COLO668 (cell line): Measurements from ENCODE around the gene PCDHGC4.

ENCODE experiments used
- DNase-seq: peaks from one replicate; lab custom pipeline; 2025; ENCODE audit not compliant: unreplicated experiment; lab: John Stamatoyannopoulos, UW

The PCDHGC4 gene

DNA sequence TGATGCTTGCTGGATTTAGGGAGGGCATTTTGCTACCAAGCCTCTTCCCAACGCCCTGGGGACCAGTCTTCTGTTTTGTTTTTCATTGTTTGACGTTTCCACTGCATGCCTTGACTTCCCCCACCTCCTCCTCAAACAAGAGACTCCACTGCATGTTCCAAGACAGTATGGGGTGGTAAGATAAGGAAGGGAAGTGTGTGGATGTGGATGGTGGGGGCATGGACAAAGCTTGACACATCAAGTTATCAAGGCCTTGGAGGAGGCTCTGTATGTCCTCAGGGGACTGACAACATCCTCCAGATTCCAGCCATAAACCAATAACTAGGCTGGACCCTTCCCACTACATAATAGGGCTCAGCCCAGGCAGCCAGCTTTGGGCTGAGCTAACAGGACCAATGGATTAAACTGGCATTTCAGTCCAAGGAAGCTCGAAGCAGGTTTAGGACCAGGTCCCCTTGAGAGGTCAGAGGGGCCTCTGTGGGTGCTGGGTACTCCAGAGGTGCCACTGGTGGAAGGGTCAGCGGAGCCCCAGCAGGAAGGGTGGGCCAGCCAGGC lies 27.0 kb downstream of the PCDHGC4 start:
- DNase-seq, result no peak

DNA sequence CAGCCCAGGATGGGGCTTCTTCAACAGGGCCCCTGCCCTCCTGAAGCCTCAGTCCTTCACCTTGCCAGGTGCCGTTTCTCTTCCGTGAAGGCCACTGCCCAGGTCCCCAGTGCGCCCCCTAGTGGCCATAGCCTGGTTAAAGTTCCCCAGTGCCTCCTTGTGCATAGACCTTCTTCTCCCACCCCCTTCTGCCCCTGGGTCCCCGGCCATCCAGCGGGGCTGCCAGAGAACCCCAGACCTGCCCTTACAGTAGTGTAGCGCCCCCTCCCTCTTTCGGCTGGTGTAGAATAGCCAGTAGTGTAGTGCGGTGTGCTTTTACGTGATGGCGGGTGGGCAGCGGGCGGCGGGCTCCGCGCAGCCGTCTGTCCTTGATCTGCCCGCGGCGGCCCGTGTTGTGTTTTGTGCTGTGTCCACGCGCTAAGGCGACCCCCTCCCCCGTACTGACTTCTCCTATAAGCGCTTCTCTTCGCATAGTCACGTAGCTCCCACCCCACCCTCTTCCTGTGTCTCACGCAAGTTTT lies 27.6 kb downstream of the PCDHGC4 start:
- peak; percentile 69 for DNase-seq

GRCh38 chr5:141512911-141513626 lies 28.2 kb downstream of the PCDHGC4 start:
- DNase-seq, result no peak

GRCh38 chr5:141513627-141514329 lies 28.9 kb downstream of the PCDHGC4 start:
- DNase-seq, result no peak

DNA sequence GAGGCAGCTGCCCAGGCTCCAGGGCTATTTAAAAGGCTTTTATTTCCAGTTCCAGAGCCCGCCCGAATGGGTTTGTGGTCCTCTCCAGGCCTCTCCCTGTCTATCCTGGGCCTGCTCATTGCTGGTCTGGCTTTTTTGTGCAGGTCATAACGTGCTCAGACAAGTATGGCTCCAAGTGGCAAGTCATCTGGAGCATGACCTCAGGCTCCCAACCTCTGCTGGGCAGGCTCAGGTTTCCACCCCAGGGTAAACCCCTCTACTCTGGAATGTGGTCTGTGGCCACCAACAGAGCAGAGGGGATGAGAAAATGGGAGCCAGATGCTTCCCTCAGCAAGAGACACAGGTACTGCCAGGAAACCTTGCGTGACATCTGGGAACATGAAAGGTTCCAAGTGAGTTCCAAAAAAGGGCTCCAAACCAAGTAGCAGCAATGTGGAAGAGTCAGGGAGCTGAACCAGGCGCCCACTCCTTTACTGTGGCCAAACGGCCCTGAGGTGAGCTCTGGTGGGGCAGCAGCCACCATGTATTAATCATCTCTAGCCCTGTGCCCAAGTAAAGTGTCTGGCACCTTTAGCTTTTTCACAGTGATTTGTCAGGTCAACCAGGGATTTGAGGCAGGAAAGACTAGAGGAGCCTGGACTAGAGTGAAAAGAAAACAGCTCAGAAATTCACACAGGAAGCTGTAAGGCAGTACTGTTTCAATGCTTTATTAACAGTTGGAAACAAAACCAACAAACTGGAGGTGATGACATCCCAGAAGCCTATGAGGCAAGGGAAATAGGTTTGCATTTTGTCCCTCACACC lies 29.7 kb downstream of the PCDHGC4 start:
- peak; percentile 5 for DNase-seq

GRCh38 chr5:141515141-141515540 lies 30.3 kb downstream of the PCDHGC4 start:
- DNase-seq, result no peak

GRCh38 chr5:141515946-141516671 lies 31.3 kb downstream of the PCDHGC4 start:
- DNase-seq, result no peak

DNA sequence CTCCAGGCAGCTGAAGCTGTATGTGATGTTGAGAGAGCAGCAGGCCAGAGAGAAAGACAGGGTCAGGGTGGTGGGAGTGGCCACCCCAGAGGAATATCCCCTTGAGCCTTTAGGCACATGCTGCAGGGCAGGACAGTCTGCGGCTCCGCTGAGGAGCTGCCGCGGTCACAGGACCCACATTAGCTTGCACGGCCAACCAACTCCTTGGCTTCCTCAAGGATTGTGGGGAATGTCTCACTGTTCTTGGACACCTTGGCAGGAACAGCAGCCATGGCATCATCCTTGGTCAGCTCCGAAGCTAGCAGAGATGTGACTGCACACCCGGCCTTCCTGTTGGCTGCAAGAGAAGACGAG lies 31.8 kb downstream of the PCDHGC4 start:
- no peak for DNase-seq

GRCh38 chr5:141517312-141517711 lies 32.5 kb downstream of the PCDHGC4 start:
- no peak for DNase-seq

GRCh38 chr5:141517880-141518617 lies 33.2 kb downstream of the PCDHGC4 start:
- DNase-seq, result no peak

- DNase-seq, result no peak
Measured at GRCh38 chr5:141518618-141519015, 33.8 kb downstream of the PCDHGC4 start.

DNA sequence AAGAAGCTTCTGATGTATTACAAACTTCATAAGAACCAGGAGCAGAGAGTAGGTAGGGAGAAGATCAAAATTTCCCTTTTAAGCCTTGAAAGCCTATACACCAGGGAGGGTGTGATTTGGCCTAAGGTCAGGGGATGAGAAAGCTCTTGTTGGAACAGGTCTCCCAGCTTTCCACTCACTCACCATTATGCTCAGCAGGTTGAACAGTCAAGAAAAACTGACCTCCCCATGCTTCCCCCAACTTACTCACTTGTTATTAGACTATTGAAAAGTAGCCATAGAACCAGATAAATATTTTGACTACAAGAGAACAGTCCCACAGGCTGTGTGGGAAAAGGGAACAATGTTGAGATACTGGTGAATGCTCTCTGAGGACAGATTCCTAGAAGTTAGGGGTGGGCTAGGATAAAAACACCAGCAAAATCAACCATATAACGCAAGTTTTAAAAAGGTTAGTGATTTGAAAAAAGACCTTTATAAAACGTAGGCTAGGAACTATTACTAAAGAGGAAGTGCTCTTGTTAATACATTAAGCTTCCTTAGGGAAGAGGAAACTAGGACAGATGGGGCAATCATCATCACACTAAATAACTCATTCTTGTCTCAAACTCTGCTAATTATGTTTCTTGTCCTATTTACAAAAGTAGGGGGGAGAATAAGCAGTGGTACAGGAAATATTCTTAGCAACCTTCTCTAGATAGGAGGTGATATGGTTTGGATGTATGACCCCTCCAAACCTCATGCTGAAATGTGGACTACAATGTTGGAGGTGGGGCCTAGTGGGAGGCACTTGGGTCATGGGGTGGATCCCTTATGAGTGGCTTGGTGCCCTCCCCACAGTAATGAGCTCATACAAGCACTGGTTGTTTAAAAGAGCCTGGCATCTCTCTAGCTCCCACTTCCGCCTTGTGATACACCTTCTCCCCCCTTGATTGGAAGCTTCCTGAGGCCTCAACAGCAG lies 35.1 kb downstream of the PCDHGC4 start:
- DNase-seq, result no peak

DNA sequence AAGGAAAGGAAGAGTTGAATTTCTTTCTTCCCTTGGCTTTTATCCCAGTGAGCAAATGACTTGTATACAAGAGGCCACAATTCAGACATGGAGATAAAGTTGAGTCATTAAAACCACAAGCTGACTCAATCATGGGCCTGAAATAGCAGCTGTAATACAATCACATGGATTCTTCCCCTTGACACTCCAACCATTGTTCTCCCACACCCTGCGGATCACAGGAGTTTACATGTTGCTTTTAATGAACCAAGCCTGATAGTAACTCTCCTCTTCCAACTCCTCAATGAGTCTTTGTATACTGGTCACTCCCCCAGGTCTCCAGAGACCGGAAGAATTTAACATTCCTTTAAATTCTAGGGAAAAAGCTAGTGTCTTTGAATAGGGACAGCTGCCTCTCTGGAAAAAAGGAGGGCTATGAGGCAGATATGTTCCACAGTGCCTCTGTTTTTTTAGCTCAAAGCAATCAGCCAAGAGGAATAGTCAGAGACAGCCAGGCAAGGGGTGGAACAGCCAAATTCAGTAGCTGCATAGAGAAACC lies 36.5 kb downstream of the PCDHGC4 start:
- peak; percentile 3 for DNase-seq

DNA sequence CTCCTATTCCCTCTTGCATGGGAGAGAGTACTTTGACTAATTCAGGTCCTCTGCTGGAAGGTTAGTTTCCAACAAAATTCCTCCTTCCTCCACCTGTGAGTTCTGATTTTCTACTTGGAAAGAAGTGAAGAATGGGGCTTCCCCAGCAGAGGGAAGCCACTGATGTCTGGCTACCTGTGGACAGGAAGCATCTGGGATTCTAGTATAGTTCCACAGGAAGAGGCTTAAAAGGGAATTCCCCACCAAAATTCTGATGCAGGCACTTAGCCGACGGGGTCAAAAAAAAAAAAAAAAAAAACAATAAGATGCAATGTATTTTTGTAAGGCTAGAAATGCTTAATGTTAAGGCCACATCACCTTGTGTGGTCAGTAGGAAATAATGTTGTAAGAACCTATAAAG lies 37.5 kb downstream of the PCDHGC4 start:
- no peak for DNase-seq

- no peak for DNase-seq
Measured at GRCh38 chr5:141523991-141524390, 39.2 kb downstream of the PCDHGC4 start.

DNA sequence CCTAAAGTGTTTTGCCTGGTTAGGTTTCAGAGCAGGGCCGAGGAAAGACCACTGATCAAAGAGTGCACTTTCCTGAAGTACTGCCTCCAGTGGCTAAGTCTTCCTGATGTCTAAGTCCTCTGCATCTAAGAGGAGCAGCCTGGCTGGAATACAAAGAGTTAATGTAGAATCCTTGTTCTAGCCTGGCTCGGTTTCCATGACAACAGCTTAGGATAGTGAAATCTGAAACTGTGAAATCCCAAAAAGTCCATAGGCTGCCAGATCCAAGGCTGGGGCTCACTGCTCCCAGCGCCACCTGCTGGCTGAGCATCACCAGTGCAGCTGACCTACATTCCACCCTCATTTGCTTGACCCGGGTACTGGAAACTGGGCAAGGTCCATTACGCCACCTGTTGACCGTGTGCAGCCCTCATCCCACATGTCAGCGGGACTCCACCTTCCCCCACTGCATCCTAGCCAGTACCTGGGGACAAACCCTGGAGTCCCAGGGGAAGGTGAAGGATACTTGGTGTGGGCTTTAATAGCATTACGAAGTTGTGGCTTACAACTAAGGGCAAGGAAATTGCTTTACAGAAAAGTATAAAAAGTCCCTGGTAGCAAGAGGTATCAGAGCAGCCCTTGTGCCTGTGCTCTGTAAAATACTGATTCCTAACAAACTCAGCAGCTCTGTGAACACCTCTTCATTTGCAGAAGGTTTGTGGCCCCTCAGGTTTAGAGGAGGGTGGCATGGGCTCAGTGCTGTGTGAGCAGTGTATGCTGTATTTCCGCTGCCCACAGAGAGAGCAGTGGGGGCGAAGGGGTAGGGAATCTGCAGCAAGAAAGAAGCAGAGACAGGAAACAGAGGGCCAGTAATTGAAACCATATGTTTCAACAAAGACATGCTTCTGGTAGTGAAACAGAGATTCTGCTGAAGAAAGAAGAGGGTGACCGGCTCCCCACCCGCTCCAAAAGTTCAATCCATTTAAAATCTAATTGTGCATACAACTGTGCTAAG lies 40.1 kb downstream of the PCDHGC4 start:
- peak; percentile 64 for DNase-seq

DNA sequence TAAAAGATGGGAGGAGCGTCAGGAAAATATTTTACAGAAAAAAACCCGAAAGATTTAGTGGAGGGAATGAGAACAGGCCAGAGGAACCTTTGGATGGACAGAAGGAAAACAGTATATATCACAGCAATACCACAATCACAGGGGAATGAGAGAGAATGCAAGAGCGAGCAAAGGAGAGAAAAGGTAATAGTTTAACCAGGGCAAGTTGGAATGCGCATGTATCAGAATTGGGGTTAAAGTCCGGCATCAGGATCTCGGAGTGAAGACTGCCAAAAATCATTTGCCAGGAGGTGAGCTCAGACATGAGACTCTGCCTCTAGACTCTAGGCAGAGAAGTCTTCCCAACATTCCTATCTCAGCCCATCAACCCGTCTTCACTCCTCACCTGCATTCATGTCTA lies 40.8 kb downstream of the PCDHGC4 start:
- DNase-seq, result no peak
